Mammary epithelial cell (primary cell): Measurements from ENCODE around the gene HDGFL3.

Source experiments
- CTCF ChIP-seq, 2 donors: IDR thresholded peaks in 1 of 2; conservative IDR thresholded peaks in 1 of 2; 2 replicates each; pipeline ENCODE4 v1.5.1; 2011 to 2012; ENCODE audit warnings: inconsistent platforms in 2 of 2, low read length in 2 of 2, mild to moderate bottlenecking in 2 of 2, control low read depth in 1 of 2, low read depth in 1 of 2; ENCODE audit not compliant: insufficient read depth in 1 of 2; ENCODE audit errors: extremely low read depth in 1 of 2
- EZH2 ChIP-seq: IDR thresholded peaks from 2 replicates; pipeline ENCODE4 v1.6.1; 2012; ENCODE audit warnings: low read length, inconsistent platforms, borderline replicate concordance

- TF ChIP-seq CTCF (conservative IDR thresholded peaks at IDR 0.05 in 1 of 2, IDR thresholded peaks at IDR 0.05 in 1 of 2; ENCODE audit: extremely low read depth in 1 of 2, insufficient read depth in 1 of 2, low read depth in 1 of 2, low read length in 2 of 2) = no peak
- TF ChIP-seq EZH2 = no peak
Measured at GRCh38 chr15:83108266-83109219, 99.1 kb downstream of the HDGFL3 start.
